ENCODE results near the gene TAX1BP1. TPM values are rescaled to one million over a fixed set of nuclear protein-coding genes. Genes with fewer than 3 reads are reported as not detected.
A peak's percentile ranks its signal among the peaks of the same experiment; 100 is the strongest.

TAX1BP1 gene
- total and polyA plus RNA-seq, 2 of the 13 experiments (the other 11 are each of a cell fraction or from before 2014, with no cell fraction given), result 95.2 to 98.9 TPM

DNA sequence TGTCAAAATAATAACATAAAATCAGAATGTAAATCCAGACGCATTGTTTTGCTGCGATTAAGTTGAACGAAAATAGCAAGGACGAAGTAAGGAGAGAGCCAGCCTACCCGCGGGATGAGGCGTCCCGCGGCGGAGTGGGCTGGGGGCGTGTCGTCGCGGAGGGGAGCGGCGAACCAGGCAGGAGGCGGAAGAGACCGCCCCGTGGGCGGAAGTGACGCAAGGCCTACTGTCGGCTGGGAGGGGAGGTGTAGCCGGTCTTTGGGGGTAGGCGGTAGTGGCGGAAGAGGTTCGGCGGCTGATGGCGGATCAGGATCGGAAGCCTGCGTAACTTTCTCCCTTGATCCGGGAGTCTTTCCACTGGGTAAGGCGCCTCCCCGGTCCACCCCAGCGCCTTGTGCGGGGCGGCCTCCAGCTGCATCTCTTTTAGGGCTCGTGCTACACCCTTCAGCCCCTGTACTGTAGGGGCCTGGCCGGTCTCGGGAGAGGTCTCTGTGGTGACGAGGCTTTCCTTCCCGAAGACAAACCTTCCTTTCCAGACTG, at the start of gene TAX1BP1 (continued):
- TF ChIP-seq, protein P1, sequence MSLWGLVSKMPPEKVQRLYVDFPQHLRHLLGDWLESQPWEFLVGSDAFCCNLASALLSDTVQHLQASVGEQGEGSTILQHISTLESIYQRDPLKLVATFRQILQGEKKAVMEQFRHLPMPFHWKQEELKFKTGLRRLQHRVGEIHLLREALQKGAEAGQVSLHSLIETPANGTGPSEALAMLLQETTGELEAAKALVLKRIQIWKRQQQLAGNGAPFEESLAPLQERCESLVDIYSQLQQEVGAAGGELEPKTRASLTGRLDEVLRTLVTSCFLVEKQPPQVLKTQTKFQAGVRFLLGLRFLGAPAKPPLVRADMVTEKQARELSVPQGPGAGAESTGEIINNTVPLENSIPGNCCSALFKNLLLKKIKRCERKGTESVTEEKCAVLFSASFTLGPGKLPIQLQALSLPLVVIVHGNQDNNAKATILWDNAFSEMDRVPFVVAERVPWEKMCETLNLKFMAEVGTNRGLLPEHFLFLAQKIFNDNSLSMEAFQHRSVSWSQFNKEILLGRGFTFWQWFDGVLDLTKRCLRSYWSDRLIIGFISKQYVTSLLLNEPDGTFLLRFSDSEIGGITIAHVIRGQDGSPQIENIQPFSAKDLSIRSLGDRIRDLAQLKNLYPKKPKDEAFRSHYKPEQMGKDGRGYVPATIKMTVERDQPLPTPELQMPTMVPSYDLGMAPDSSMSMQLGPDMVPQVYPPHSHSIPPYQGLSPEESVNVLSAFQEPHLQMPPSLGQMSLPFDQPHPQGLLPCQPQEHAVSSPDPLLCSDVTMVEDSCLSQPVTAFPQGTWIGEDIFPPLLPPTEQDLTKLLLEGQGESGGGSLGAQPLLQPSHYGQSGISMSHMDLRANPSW (CRISPR knock-in tag; IDR thresholded peaks at IDR 0.05; ENCODE audit: borderline replicate concordance), result no peak
- TF ChIP-seq YEATS2 (CRISPR knock-in tag; IDR thresholded peaks at IDR 0.05; ENCODE audit: borderline replicate concordance) (peak; percentile 50; the same call in 1 of the 2 replicates), THAP11 (CRISPR knock-in tag; IDR thresholded peaks at IDR 0.05) (peak; percentile 80), FOXJ3 (CRISPR knock-in tag; IDR thresholded peaks at IDR 0.05; ENCODE audit: borderline replicate concordance) (peak; percentile 62; the same call in 1 of the 2 replicates), ZNF557 (CRISPR knock-in tag; IDR thresholded peaks at IDR 0.05) (peak; percentile 78; the same call in 1 of the 2 replicates), NONO (IDR thresholded peaks at IDR 0.05) (no peak), NONO (CRISPR knock-in tag; conservative IDR thresholded peaks at IDR 0.05) (peak; percentile 76), ELF3 (CRISPR knock-in tag; IDR thresholded peaks at IDR 0.05) (peak; percentile 76; the same call in 1 of the 2 replicates), ZNF879 (CRISPR knock-in tag; IDR thresholded peaks at IDR 0.05) (no peak), HNRNPL (IDR thresholded peaks at IDR 0.05; ENCODE audit: low read depth, low read length) (0 out of 2 replicates have a peak, but pooled peaks have one; percentile 17), HNF4G (IDR thresholded peaks at IDR 0.05; ENCODE audit: borderline replicate concordance, low read depth, low read length) (no peak), HNF4G (CRISPR knock-in tag; IDR thresholded peaks at IDR 0.05; ENCODE audit: borderline replicate concordance, low read depth) (no peak), BHLHE40 (IDR thresholded peaks at IDR 0.05; ENCODE audit: low read length) (no peak), NAIF1 (CRISPR knock-in tag; IDR thresholded peaks at IDR 0.05; ENCODE audit: borderline replicate concordance) (peak; percentile 32; the same call in 1 of the 2 replicates), CENPT (CRISPR knock-in tag; IDR thresholded peaks at IDR 0.05; ENCODE audit: low read depth) (0 out of 2 replicates have a peak, but pooled peaks have one; percentile 33), SALL2 (CRISPR knock-in tag; IDR thresholded peaks at IDR 0.05) (peak; percentile 78; the same call in 1 of the 2 replicates), JDP2 (CRISPR knock-in tag; IDR thresholded peaks at IDR 0.05; ENCODE audit: borderline replicate concordance) (no peak), KMT2B (CRISPR knock-in tag; IDR thresholded peaks at IDR 0.05) (peak; percentile 86)
- TF ChIP-seq, protein P2, sequence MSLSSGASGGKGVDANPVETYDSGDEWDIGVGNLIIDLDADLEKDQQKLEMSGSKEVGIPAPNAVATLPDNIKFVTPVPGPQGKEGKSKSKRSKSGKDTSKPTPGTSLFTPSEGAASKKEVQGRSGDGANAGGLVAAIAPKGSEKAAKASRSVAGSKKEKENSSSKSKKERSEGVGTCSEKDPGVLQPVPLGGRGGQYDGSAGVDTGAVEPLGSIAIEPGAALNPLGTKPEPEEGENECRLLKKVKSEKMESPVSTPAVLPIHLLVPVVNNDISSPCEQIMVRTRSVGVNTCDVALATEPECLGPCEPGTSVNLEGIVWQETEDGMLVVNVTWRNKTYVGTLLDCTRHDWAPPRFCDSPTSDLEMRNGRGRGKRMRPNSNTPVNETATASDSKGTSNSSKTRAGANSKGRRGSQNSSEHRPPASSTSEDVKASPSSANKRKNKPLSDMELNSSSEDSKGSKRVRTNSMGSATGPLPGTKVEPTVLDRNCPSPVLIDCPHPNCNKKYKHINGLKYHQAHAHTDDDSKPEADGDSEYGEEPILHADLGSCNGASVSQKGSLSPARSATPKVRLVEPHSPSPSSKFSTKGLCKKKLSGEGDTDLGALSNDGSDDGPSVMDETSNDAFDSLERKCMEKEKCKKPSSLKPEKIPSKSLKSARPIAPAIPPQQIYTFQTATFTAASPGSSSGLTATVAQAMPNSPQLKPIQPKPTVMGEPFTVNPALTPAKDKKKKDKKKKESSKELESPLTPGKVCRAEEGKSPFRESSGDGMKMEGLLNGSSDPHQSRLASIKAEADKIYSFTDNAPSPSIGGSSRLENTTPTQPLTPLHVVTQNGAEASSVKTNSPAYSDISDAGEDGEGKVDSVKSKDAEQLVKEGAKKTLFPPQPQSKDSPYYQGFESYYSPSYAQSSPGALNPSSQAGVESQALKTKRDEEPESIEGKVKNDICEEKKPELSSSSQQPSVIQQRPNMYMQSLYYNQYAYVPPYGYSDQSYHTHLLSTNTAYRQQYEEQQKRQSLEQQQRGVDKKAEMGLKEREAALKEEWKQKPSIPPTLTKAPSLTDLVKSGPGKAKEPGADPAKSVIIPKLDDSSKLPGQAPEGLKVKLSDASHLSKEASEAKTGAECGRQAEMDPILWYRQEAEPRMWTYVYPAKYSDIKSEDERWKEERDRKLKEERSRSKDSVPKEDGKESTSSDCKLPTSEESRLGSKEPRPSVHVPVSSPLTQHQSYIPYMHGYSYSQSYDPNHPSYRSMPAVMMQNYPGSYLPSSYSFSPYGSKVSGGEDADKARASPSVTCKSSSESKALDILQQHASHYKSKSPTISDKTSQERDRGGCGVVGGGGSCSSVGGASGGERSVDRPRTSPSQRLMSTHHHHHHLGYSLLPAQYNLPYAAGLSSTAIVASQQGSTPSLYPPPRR (CRISPR knock-in tag; IDR thresholded peaks at IDR 0.05; ENCODE audit: borderline replicate concordance), result peak; percentile 67; the same call in 1 of the 2 replicates
- TF ChIP-seq, protein P3, sequence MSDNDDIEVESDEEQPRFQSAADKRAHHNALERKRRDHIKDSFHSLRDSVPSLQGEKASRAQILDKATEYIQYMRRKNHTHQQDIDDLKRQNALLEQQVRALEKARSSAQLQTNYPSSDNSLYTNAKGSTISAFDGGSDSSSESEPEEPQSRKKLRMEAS (IDR thresholded peaks at IDR 0.05), result peak; percentile 28; the same call in 1 of the 2 replicates
- TF ChIP-seq, protein P4, sequence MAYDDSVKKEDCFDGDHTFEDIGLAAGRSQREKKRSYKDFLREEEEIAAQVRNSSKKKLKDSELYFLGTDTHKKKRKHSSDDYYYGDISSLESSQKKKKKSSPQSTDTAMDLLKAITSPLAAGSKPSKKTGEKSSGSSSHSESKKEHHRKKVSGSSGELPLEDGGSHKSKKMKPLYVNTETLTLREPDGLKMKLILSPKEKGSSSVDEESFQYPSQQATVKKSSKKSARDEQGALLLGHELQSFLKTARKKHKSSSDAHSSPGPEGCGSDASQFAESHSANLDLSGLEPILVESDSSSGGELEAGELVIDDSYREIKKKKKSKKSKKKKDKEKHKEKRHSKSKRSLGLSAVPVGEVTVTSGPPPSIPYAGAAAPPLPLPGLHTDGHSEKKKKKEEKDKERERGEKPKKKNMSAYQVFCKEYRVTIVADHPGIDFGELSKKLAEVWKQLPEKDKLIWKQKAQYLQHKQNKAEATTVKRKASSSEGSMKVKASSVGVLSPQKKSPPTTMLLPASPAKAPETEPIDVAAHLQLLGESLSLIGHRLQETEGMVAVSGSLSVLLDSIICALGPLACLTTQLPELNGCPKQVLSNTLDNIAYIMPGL (CRISPR knock-in tag; IDR thresholded peaks at IDR 0.05; ENCODE audit: borderline replicate concordance in 1 of 2, low read depth in 1 of 2), result peak in 1 of 2 experiments; percentile 45; a peak in 1 of 4 replicates
